ENCODE measurements around the gene GPSM3. TPM values are rescaled to one million over a fixed set of nuclear protein-coding genes. Genes with fewer than 3 reads are reported as not detected.

Gene GPSM3
- total and polyA plus RNA-seq, 2 of the 13 experiments (the other 11 are each of a cell fraction or from before 2014, with no cell fraction given): 0.18 to 6.2 TPM

DNA sequence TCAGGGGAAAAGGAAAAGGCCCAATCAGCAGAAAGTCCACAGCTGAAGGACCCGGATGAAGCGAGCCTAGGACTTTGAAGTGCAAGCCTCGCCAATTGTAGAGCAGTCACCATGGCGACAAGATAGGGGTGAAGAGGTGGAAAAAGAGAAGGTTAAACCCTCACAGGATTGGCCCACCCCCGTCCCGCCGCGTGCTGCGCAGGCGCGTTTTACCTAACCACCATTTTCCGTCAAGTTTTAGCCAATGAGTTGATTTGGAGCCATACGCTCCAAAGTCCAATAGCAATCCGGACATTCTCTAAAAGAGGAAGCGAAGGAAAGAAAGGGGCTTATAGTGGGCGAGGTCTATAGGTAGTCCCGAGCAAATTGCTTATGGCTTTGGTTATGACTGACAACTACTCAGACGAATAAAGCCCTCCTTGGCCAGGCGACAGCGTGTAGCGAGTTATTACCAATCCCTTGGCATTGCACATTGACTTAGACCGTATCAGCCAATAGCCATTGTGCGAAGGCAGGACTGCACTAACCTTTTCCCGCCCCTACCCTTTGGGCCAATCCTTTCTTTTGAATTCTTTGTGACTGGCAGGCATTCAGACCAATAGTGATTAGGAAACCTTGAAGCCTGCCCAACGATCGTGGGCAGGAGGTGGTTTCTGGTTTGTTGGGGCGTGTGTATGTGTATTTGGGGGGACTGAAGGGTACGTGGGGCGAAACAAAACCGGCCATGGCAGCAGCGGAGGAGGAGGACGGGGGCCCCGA is 14.5 kb downstream of the GPSM3 start, which contains the start of gene RNF5 (continued):
- TF ChIP-seq ZFP1 (CRISPR knock-in tag; IDR thresholded peaks at IDR 0.05): 0 out of 2 replicates have a peak, but pooled peaks have one; percentile 19
- TF ChIP-seq, protein P1, sequence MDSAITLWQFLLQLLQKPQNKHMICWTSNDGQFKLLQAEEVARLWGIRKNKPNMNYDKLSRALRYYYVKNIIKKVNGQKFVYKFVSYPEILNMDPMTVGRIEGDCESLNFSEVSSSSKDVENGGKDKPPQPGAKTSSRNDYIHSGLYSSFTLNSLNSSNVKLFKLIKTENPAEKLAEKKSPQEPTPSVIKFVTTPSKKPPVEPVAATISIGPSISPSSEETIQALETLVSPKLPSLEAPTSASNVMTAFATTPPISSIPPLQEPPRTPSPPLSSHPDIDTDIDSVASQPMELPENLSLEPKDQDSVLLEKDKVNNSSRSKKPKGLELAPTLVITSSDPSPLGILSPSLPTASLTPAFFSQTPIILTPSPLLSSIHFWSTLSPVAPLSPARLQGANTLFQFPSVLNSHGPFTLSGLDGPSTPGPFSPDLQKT (CRISPR knock-in tag; IDR thresholded peaks at IDR 0.05; ENCODE audit: borderline replicate concordance): no peak
- no peak for TF ChIP-seq KLF12 (CRISPR knock-in tag; IDR thresholded peaks at IDR 0.05; ENCODE audit: borderline replicate concordance)
- TF ChIP-seq, protein P2, sequence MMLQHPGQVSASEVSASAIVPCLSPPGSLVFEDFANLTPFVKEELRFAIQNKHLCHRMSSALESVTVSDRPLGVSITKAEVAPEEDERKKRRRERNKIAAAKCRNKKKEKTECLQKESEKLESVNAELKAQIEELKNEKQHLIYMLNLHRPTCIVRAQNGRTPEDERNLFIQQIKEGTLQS (CRISPR knock-in tag; IDR thresholded peaks at IDR 0.05): no peak
- TF ChIP-seq ZNF788 (CRISPR knock-in tag; IDR thresholded peaks at IDR 0.05; ENCODE audit: borderline replicate concordance): peak; percentile 93; the same call in 1 of the 2 replicates
- TF ChIP-seq MAFK (conservative IDR thresholded peaks at IDR 0.05 in 1 of 2, IDR thresholded peaks at IDR 0.05 in 1 of 2; ENCODE audit: low read length in 2 of 2): peak; percentile 99 to 100
- TF ChIP-seq, protein P3, sequence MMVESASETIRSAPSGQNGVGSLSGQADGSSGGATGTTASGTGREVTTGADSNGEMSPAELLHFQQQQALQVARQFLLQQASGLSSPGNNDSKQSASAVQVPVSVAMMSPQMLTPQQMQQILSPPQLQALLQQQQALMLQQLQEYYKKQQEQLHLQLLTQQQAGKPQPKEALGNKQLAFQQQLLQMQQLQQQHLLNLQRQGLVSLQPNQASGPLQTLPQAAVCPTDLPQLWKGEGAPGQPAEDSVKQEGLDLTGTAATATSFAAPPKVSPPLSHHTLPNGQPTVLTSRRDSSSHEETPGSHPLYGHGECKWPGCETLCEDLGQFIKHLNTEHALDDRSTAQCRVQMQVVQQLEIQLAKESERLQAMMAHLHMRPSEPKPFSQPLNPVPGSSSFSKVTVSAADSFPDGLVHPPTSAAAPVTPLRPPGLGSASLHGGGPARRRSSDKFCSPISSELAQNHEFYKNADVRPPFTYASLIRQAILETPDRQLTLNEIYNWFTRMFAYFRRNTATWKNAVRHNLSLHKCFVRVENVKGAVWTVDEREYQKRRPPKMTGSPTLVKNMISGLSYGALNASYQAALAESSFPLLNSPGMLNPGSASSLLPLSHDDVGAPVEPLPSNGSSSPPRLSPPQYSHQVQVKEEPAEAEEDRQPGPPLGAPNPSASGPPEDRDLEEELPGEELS (CRISPR knock-in tag; IDR thresholded peaks at IDR 0.05): no peak
- TF ChIP-seq, protein P4, sequence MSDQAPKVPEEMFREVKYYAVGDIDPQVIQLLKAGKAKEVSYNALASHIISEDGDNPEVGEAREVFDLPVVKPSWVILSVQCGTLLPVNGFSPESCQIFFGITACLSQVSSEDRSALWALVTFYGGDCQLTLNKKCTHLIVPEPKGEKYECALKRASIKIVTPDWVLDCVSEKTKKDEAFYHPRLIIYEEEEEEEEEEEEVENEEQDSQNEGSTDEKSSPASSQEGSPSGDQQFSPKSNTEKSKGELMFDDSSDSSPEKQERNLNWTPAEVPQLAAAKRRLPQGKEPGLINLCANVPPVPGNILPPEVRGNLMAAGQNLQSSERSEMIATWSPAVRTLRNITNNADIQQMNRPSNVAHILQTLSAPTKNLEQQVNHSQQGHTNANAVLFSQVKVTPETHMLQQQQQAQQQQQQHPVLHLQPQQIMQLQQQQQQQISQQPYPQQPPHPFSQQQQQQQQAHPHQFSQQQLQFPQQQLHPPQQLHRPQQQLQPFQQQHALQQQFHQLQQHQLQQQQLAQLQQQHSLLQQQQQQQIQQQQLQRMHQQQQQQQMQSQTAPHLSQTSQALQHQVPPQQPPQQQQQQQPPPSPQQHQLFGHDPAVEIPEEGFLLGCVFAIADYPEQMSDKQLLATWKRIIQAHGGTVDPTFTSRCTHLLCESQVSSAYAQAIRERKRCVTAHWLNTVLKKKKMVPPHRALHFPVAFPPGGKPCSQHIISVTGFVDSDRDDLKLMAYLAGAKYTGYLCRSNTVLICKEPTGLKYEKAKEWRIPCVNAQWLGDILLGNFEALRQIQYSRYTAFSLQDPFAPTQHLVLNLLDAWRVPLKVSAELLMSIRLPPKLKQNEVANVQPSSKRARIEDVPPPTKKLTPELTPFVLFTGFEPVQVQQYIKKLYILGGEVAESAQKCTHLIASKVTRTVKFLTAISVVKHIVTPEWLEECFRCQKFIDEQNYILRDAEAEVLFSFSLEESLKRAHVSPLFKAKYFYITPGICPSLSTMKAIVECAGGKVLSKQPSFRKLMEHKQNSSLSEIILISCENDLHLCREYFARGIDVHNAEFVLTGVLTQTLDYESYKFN (CRISPR knock-in tag; conservative IDR thresholded peaks at IDR 0.05): peak; percentile 79
- no peak for TF ChIP-seq ZC3H4 (CRISPR knock-in tag; IDR thresholded peaks at IDR 0.05; ENCODE audit: borderline replicate concordance)
- no peak for TF ChIP-seq ZNF569 (CRISPR knock-in tag; IDR thresholded peaks at IDR 0.05; ENCODE audit: borderline replicate concordance)
- no peak for TF ChIP-seq MLLT10 (CRISPR knock-in tag; IDR thresholded peaks at IDR 0.05)
- no peak; the same call in 1 of the 2 replicates for TF ChIP-seq ZNF350 (CRISPR knock-in tag; IDR thresholded peaks at IDR 0.05; ENCODE audit: borderline replicate concordance, low read depth)
- TF ChIP-seq ZNF776 (CRISPR knock-in tag; IDR thresholded peaks at IDR 0.05): no peak
- TF ChIP-seq, protein P5, sequence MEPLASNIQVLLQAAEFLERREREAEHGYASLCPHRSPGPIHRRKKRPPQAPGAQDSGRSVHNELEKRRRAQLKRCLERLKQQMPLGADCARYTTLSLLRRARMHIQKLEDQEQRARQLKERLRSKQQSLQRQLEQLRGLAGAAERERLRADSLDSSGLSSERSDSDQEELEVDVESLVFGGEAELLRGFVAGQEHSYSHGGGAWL (CRISPR knock-in tag; IDR thresholded peaks at IDR 0.05): no peak
- TF ChIP-seq ZBTB21 (CRISPR knock-in tag; IDR thresholded peaks at IDR 0.05): no peak
- no peak for TF ChIP-seq MEIS2 (CRISPR knock-in tag; IDR thresholded peaks at IDR 0.05)
- TF ChIP-seq, protein P6, sequence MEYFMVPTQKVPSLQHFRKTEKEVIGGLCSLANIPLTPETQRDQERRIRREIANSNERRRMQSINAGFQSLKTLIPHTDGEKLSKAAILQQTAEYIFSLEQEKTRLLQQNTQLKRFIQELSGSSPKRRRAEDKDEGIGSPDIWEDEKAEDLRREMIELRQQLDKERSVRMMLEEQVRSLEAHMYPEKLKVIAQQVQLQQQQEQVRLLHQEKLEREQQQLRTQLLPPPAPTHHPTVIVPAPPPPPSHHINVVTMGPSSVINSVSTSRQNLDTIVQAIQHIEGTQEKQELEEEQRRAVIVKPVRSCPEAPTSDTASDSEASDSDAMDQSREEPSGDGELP (IDR thresholded peaks at IDR 0.05; ENCODE audit: borderline replicate concordance, low read depth): no peak; the same call in 1 of the 2 replicates
- TF ChIP-seq ZNF530 (CRISPR knock-in tag; IDR thresholded peaks at IDR 0.05; ENCODE audit: low read depth): no peak
- no peak for TF ChIP-seq SUZ12 (IDR thresholded peaks at IDR 0.05; ENCODE audit: low read depth, low read length)
